Activated gamma-delta T cell treated with Interleukin-2 at 50 U/mL for 16 hours (primary cell): ENCODE results near the gene RAB11FIP3.
"Not testable (repeated sequence)": the region's sequence is repeated elsewhere in the genome, so short reads cannot be mapped to it uniquely, and the experiment has no call there.

Experiments
- DNase-seq: peaks from one replicate; pipeline ENCODE4 v3.0.0-alpha.2; 2020

Gene RAB11FIP3

DNA sequence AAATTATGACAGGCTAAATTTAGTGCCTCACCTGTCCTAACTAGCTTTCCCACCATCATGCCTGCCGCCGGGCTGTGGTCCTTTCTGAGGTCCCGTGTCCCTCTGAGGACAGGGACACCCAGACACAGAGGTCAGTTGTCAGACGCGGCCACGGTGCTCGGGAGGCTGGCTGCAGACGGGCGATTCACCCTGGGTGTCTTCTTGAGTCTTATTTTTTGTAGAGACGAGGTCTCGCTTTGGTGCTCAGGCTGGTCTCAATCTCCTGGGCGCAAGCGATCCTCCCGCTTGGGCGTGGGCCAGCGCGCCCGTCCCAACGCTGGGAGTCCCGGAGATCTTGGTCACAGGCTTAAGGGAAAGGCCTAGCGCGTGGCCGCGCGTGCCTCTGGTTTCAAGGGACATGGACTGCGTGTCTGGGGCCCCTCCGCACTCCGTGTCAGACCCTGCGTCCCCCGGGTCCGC is 797 bp upstream of the RAB11FIP3 start:
- no peak for DNase-seq

DNA sequence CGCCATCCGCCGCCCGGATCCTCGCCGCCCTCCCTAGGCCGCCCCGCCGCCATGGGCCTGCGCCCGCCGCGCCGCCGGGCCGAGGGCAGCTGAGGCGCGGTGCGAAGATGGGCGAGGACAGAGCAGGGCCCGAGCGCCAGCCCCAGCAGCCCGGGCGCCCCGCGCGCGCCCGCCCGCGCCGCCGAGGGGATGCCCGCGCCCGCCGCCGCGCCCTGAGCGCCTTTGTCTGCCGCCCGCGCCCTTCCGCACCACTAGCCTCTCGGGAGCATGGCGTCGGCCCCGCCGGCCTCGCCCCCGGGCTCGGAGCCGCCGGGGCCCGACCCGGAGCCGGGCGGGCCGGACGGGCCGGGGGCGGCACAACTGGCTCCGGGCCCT is 278 bp downstream of the RAB11FIP3 start:
- DNase-seq, result no peak

DNA sequence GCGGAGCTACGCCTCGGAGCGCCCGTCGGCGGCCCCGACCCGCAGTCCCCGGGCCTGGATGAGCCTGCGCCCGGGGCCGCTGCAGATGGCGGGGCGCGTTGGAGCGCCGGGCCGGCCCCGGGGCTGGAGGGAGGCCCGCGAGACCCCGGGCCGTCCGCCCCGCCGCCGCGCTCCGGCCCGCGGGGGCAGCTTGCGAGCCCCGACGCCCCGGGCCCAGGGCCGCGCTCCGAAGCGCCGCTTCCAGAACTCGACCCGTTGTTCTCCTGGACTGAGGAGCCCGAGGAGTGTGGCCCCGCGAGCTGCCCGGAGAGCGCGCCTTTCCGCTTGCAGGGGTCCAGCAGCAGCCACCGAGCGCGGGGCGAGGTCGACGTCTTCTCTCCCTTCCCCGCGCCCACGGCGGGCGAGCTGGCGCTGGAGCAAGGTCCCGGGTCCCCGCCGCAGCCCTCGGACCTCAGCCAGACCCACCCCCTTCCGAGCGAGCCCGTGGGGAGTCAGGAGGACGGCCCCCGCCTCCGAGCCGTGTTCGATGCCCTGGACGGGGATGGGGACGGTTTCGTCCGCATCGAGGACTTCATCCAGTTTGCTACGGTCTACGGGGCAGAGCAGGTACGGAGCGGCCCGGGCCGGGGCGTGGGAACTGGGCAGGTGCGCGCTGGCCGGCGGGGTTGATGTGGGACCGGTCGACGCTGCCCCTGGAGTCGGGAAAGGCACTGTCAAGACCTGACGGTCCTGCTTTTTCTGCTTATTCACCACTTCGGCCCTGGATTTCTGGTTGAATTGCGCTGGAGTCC is 861 bp downstream of the RAB11FIP3 start:
- no peak for DNase-seq

DNA sequence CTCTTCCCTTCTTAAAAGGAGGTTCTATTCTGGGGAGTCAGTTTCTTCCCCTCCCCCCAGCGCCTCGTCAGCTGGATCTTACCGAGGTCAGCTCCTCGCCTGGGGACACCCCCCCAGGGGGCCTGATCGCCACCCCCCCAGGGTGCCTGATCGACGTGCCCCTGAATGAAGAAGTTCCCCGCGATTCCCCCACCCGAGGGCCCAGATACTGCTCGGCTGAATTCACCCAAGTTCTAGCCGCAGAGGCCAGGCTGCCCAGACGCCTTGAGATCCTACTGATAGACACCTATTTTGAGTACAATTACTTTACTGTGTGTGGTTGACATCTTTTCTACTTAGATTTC is 1.4 kb downstream of the RAB11FIP3 start:
- no peak for DNase-seq

DNA sequence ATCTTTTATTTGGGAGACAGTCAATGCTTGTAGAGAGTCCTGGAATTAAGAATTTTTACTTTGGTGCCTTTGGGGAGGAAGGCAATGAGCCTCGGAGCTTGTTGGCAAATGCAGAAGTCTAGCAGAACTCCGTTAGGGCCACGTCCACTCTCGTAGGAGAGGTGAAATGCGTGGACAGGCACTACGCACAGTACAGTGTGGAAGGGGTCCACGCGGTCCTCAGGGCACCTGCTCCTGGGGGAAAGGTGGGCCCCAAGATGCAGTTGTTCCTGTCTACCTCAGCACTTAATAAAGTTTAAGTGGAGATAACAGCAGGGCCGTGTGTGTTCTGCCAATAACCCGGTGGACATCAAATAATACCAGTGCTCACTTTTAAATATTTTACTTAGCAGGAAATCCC is 1.8 kb downstream of the RAB11FIP3 start:
- no peak for DNase-seq

DNA sequence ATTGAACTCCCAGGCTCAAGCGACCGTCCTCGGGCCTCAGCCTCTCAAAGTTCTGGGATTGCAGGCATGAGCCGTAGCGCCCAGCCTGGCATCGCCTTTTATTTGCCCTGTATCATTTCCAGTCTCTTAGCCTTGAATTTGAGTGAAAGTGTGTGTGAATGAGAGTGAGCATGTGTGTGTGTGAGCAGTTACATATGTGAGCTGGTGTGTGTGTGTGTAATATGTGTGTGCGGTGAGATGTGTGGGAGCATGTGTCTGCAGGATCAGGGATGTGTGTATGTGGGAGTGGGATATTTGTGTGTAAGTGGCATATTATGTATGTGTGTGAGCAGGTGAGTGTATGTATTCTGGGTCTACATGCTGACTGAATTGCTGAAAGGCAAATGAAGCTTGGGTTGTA is 5.5 kb downstream of the RAB11FIP3 start:
- no peak for DNase-seq

DNA sequence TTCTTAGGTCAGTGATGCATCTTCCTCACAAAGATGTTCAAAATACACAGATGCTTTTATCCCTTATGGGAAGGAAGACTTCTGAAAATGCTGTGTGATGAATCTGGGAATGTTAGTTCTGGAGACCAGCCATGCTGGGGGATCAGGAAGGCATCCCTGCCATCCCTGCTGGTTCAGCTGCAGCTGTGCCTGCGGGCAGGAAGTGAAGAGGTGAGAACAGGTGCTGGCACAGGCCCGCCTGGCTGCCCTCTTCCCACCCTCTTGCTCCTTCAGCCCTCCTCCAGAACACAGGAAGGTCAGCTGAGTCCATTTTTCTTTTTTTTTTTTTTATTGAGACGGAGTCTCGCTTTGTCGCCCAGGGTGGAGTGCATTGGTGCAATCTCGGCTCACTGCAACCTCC is 15.2 kb downstream of the RAB11FIP3 start:
- no peak for DNase-seq

DNA sequence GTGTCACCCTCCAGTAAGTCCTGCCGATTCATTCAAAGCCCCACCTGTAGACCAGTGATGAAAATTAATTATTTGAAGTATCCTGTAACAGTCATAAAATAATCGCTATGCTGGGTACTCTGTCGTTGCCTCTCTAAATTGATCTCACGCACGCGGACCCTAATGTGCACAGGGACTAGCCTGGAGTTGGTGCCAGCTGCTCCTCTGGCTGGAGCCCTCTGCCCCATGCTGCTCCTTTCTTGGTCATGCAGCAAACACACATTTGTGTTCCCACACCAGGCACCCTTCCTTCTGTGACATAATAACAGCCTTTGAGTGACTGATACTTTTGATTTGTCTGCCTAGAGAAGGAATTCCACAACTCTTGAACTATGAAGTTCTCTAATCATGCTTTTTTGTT is 16.0 kb downstream of the RAB11FIP3 start:
- DNase-seq, result no peak

DNA sequence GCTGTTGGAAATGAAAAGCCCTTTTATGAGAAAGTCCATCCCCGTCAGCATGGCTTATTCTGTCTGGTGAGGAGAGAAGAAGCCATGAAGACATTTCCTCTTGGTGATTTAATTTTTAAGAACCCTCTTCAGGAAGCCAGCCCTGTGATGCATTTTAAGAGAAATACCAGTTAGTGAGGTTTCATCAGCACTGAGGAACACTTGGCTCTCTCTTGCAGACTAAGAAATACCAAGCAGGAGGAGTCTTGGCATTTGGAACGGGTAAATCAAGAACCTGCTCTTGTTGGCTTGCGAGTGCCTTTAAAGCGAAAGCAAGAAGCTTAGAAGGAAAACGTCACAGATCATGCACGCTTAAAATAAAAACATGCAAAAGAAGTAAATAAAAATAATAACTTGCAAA is 17.5 kb downstream of the RAB11FIP3 start:
- DNase-seq, result no peak

DNA sequence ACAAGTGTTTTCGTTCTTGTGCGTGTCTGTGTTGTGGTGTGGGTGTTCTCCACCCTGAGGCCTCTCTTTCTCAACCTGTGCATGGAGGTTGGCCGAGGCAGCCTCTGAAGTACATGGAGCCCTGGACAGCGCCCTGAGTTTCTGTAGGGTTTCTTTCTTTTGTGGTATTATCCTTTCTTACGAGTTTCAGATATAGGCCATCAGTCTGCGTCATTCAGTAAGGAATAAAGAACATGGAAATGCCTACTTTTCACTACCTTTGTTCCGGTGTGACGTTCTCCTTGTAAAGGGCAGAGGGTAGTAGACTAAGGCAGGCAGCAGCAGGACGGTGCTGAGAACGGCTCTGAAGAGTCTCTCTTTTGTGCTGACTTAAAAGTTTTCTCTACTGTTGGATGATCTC is 18.6 kb downstream of the RAB11FIP3 start:
- DNase-seq, result no peak

DNA sequence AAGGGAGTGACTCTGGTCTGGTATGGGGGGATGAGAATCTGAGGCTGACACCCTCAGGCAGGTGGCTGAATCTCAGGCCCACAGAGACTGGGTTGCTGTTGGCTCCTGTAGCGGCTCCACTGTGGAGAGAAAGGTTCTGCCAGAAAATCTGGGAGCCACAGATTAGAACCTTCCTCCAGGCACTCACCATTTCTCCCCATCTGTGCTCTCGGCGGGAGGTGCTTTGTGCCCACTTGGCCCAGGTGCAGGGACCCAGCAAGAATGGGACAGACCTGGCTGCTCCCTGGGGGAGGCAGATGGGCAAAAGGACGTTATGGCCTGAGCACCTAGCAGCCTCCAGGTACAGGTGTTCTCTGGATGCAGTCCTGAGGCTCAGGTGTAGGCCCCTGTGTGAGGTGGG is 20.1 kb downstream of the RAB11FIP3 start:
- DNase-seq, result no peak

DNA sequence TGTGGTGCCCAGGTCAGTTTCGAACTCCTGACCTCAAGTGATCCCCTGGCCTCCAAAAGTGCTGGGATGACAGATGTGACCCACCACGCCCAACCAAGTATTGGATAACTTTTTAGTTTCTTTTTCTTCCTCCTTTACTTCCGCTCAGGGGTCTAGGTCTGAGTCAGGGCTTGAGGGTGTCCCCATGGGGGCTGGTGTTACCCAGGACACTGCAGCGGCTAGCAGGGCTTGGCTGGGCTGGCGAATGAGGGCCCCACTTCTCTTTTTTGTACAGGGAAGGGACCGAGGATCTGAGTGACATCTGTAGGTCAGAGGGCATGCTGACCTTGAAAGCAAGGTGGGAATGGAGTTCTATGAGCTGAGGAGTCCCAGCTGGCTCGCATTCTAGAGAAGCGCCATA is 24.9 kb downstream of the RAB11FIP3 start:
- DNase-seq, result no peak

DNA sequence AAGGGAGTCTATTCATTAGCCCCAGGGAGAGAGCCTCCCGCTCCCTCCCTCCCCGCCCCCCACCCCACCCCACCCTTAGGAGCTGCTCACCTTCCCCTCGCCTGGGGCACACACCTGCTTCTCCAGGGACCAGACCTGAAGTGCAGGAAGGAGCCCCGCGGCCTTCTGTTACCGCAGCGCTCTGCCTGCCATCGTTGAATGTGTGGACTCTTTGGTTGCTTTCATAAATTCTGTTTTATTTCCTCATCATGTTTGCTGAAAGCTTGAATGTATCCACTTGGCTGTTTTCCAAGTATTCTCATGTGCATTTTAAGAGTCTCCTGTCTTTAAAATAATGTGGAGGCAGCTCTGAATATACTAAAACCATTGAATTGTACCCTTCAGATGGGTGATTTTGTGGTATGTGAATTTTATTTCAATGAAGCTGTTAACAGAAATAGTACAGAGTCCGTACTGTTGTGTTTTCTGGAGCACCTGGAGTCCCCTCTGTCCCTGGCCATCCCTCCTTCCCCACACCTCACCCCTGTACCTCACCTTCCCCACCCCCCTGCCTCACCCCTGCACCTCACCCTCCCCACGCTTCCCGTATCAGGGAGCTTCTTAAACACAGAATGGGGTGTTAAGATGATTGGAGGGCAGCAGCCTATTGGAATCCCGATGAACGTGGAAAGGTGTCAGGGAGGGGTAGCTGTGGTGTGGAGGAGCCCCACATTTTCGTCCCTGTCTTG is 25.5 kb downstream of the RAB11FIP3 start:
- DNase-seq, result no peak

DNA sequence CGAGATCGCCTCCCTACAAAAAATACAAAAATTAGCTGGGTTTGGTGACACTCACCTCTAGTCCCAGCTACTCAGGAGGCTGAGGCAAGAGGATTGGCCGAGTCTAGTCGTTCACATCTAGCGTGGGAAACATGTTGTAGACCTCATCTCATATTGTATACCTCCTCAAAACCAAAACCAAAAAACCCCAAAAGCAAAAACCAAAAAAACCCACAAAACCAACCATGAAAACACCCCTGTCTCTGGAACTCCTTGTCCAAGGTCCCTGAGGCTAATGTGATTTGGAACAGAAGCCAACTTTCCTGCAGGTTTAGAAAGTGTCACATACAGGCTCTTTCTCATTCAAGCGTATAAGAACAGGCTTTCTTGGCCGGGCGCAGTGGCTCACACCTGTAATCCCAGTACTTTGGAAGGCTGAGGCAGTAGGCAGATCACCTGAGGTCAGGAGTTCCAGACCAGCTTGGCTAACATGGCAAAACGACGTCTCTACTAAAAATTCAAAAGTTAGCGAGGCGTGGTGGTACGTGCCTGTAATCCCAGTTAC is 29.0 kb downstream of the RAB11FIP3 start:
- DNase-seq, result no peak

DNA sequence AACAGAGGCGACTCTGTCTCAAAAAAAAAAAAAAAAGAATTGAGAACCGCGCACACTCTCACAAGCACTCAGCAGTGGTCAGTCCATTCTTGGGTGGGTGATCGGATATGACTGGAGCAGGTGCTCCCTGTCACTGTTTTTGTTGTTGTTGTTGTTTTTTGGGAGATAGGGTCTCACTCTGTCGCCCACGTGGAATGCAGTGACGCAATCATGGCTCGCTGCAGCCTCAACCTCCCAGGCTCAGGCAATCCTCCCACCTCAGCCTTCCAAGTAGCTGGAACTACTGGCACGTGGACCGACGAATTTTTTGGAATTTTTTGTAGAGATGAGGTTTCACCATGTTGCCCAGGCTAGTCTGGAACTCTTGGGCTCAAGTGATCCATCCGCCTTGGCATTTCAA is 30.0 kb downstream of the RAB11FIP3 start:
- no peak for DNase-seq

DNA sequence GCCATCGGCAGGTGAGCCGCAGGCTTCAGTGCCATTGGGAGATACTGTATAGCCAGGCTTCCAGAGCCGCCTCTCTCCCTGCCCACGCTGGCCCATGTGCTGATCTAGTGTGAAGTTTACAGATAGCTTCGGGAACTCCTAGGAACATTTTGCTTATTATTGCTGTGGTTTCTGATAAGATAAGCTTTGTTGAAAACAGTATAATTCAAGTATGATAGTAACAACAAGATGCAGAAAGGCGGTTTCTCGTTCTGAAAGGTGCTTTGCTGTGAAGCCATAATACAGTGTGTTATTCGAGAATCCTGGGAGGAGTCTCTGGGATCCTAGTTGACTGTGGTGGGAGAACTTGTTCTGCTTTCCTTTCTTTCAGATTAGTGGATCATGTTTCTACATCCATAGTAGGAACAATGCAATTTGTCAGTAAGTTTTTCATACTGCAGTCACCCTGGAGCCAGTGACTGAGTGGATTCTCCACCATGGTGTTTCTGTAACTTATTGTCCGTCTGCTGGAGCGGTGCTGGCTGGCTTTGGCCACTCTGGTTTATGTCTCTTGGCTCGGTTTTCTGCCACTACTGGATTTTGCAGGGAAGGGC is 31.5 kb downstream of the RAB11FIP3 start:
- DNase-seq, result no peak

DNA sequence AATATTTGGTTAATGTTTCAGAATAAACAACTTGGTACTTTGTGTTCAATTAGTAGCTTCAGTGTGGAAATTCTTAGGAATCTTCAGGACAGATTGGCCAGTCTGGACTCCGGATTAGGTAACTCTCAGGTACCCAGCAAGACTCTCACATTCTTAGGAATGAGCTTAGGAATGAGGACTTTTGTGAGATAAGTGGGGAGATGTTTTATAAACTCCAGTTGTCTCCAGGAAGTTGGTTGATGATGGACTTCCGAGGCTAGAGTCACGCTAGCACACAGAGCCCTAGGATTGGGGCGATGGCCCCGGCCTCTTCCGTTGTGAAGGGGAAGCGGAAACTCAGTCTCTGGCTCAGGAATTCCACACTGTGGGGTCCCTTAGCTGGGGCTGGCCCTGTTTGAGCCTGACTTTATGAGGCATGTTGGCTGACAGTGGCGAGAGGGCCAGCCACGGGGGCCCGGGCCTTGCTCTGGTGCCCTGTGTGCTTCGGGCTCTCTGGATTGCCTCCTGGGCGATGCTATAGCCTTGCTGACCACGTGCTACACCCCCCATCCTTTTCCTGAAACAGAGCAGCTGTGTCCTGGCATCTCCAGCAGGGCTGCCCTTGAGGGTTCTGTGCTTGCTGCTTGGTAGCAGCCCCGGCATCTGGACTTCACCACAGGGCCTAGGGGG is 32.4 kb downstream of the RAB11FIP3 start:
- no peak for DNase-seq

DNA sequence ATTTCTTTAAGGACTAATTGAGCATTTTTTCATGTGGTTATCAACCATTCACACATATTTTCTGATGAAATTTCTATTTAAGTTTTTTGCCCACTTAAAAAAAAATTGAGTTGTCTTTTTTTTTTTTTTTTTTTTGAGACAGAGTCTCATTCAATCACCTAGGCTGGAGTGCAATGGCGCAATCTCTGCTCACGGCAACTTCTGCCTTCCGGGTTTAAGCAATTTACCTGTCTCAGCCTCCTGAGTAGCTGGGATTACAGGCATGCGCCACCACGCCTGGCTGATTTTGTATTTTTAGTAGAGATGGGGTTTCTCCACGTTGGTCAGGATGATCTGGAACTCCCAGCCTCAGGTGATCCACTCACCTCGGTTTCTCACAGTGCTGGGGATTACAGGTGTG is 34.3 kb downstream of the RAB11FIP3 start:
- DNase-seq, result no peak

DNA sequence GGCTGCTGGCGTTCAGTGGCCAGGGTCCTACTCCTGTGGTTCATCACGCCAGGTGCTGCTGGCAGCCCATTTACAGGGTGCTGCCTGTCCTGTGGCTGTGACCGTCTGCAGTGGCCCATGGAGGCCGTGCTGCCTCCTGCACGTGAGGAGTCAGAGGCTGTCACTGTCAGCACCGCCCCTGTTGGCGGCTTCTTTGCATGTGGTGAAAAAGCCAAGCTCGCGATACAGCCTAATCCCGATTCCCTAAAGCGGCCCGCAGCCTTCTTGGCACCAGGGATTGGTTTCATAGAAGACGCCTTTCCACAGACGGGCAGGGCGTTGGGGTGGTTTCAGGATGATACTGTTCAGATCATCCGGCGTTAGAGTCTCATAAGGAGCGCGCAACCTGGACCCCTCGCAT is 35.3 kb downstream of the RAB11FIP3 start:
- DNase-seq, result no peak

DNA sequence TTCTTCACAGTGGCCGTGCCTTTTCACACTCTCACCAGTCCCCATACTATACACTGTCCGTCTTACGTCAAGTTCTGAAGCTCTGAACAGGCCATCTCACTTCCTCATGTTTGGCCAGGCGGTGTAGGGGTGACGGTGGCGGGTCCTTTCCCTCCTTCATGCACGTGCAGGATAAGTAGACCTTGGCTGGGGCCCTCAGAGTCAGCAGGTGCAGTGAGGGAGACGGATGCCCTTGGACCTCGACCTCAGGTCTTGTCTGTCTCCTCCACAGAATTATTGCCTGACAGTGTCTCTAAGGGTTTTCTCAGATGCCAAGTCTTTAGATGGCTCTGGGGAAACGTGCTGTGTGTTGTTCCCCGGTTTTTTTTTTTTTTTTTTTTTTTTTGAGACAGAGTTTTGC is 37.6 kb downstream of the RAB11FIP3 start:
- no peak for DNase-seq

DNA sequence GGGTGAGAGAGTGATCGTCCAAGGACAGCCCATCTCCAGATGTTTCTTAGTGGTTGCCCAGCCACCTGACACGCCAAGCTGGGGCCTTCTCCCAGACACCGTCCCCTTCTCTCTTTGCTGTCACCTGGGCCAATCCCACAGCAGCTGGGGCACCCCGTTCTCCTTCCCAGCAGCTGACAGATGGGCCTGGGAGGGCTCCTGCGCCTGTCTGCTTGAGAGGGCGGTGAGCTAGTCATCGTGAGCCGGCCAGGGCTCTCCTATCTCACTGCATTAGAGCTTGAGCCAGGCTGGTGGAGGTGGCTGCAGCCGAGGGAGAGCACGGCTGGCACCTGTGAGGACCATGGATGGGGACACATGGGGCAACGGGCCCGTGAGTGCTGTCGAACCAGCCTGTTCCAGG is 41.2 kb downstream of the RAB11FIP3 start:
- no peak for DNase-seq

DNA sequence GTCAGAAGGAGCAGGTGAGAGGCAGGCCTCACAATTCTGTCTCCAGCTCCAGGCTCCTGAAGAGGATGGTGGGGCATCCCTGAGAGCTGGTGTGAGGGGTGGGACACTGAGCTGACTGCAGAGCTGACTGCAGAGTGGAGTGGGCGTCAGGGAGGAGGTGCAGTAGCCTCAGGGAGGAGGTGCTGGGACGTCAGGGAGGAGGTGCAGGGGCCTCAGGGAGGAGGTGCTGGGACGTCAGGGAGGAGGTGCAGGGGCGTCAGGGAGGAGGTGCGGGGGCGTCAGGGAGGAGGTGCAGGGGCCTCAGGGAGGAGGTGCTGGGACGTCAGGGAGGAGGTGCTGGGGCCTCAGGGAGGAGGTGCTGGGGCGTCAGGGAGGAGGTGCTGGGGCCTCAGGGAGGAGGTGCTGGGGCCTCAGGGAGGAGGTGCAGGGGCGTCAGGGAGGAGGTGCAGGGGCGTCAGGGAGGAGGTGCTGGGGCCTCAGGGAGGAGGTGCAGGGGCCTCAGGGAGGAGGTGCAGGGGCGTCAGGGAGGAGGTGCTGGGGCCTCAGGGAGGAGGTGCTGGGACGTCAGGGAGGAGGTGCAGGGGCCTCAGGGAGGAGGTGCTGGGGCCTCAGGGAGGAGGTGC is 41.9 kb downstream of the RAB11FIP3 start:
- not testable (repeated sequence) for DNase-seq
